Endothelial cell of umbilical vein (primary cell): ENCODE data around the gene CDC42BPG. TPM values are rescaled to one million over a fixed set of nuclear protein-coding genes. Genes with fewer than 3 reads are reported as not detected.
A peak's percentile ranks its signal among the peaks of the same experiment; 100 is the strongest.

Experiments used
- BruUV-seq: library from RNA; stranded (reverse); fragments of 400-500 nt; replicated peaks from 2 replicates; lab custom pipeline; 2021; lab: Mats Ljungman, UMichigan
- CTCF ChIA-PET: fragments of 300-600, 350-600 bp; sonication (Branson Sonifier 250); formaldehyde crosslinking; loops from one replicate; lab custom pipeline; 2021; ENCODE audit warnings: antibody characterized with exemption, inconsistent platforms; lab: Charles Lee
- POLR2A ChIA-PET: fragments of 300-600, 350-600 bp; sonication (Branson Sonifier 250); formaldehyde crosslinking; loops from one replicate; lab custom pipeline; 2021; ENCODE audit warnings: antibody characterized with exemption, inconsistent platforms; lab: Charles Lee
- DNase-seq: peaks from one replicate; pipeline ENCODE4 v3.0.0-alpha.2; 2011; ENCODE audit warnings: low read depth, low spot score
- FAIRE-seq: peaks from 2 replicates; lab custom pipeline; 2011; peaks lifted over from hg19 to GRCh38; lab: Jason Lieb, UNC
- H2AFZ ChIP-seq: 2 replicates; pipeline ENCODE4 v1.6.0; 2012; ENCODE audit warnings: low read depth, low read length, control low read depth, inconsistent platforms
- H3K27ac ChIP-seq: 2 replicates; pipeline ENCODE4 v1.5.1; 2011; ENCODE audit warnings: low read depth, mild to moderate bottlenecking, control low read depth, low read length, moderate library complexity; ENCODE audit not compliant: insufficient read depth
- H3K27me3 ChIP-seq, 2 experiments: 2 replicates each; pipeline versions ENCODE4 v1.6.0 to v1.6.1; 2011; ENCODE audit warnings: low read length in 2 of 2, mixed read lengths in 1 of 2; ENCODE audit not compliant: control insufficient read depth in 2 of 2, insufficient read depth in 2 of 2
- H3K36me3 ChIP-seq, 2 experiments: 2 replicates in 1 of 2; 3 replicates in 1 of 2; pipeline ENCODE4 v1.5.1; 2011; ENCODE audit warnings: low read length in 2 of 2, mild to moderate bottlenecking in 1 of 2, moderate library complexity in 1 of 2; ENCODE audit not compliant: control insufficient read depth in 2 of 2, insufficient read depth in 2 of 2; ENCODE audit errors: extremely low read depth in 1 of 2
- H3K4me1 ChIP-seq: 3 replicates; pipeline ENCODE4 v1.5.1; 2011; ENCODE audit warnings: mild to moderate bottlenecking, low read length; ENCODE audit not compliant: control insufficient read depth, insufficient read depth; ENCODE audit errors: extremely low read depth
- H3K4me2 ChIP-seq: 2 replicates; pipeline ENCODE4 v1.6.1; 2011; ENCODE audit warnings: low read length, control low read depth, mixed read lengths; ENCODE audit not compliant: insufficient read depth
- H3K4me3 ChIP-seq, 3 experiments: fragments of 200-600 bp in 1 of 3; sonication (generic), shearing (Covaris generic) in 1 of 3; replicated peaks in 1 of 3; 2 replicates each; pipeline ENCODE4 v1.5.1; 2011 to 2016; ENCODE audit warnings: control low read depth in 3 of 3, low read length in 3 of 3, mild to moderate bottlenecking in 2 of 3, inconsistent platforms in 1 of 3, low read depth in 1 of 3, moderate library complexity in 1 of 3; ENCODE audit not compliant: insufficient read depth in 1 of 3
- H3K79me2 ChIP-seq: 2 replicates; pipeline ENCODE4 v1.6.0; 2012; ENCODE audit warnings: low read length, inconsistent platforms; ENCODE audit not compliant: control insufficient read depth, insufficient read depth
- H3K9ac ChIP-seq: replicated peaks from 2 replicates; pipeline ENCODE3; 2011; ENCODE audit warnings: low read length, control low read depth; ENCODE audit not compliant: insufficient read depth; ENCODE audit errors: extremely low read depth
- H3K9me1 ChIP-seq: replicated peaks from 3 replicates; pipeline ENCODE4 v1.6.0; 2011; ENCODE audit warnings: mild to moderate bottlenecking, low read length; ENCODE audit not compliant: control insufficient read depth, insufficient read depth; ENCODE audit errors: extremely low read depth
- H3K9me3 ChIP-seq: replicated peaks from 2 replicates; pipeline ENCODE4 v1.5.1; 2012; ENCODE audit warnings: low read length, inconsistent platforms; ENCODE audit not compliant: control insufficient read depth, insufficient read depth
- H4K20me1 ChIP-seq: replicated peaks from 2 replicates; pipeline ENCODE3; 2011; ENCODE audit warnings: mild to moderate bottlenecking, low read length; ENCODE audit not compliant: control insufficient read depth, insufficient read depth; ENCODE audit errors: extremely low read depth
- CTCF ChIP-seq, 2 donors: IDR thresholded peaks; 1 replicate in 1 of 2; 2 replicates in 1 of 2; pipeline ENCODE4 v1.5.1; 2011; ENCODE audit warnings: low read length in 2 of 2, mild to moderate bottlenecking in 2 of 2, moderate library complexity in 2 of 2, control low read depth in 1 of 2, inconsistent platforms in 1 of 2, low read depth in 1 of 2; ENCODE audit not compliant: insufficient read depth in 1 of 2; ENCODE audit errors: extremely low read depth in 1 of 2
- EZH2 ChIP-seq: IDR thresholded peaks from 2 replicates; pipeline ENCODE4 v1.6.1; 2012; ENCODE audit warnings: borderline replicate concordance, low read depth, mild to moderate bottlenecking, moderate library complexity, low read length, inconsistent platforms; ENCODE audit not compliant: severe bottlenecking
- FOS ChIP-seq: IDR thresholded peaks from 2 replicates; pipeline ENCODE4 v1.6.1; 2011; ENCODE audit warnings: mild to moderate bottlenecking, low read length, moderate library complexity, borderline replicate concordance; ENCODE audit not compliant: insufficient read depth
- GATA2 ChIP-seq: IDR thresholded peaks from 2 replicates; pipeline ENCODE4 v1.7.0; 2011; ENCODE audit warnings: low read depth, mild to moderate bottlenecking, moderate library complexity, mixed read lengths, low read length; ENCODE audit not compliant: insufficient read length, insufficient read depth
- JUN ChIP-seq: IDR thresholded peaks from 2 replicates; pipeline ENCODE4 v1.6.1; 2011; ENCODE audit warnings: borderline replicate concordance, low read depth; ENCODE audit not compliant: insufficient read length, insufficient read depth
- MAX ChIP-seq: IDR thresholded peaks from 2 replicates; pipeline ENCODE4 v1.6.1; 2011; ENCODE audit not compliant: insufficient read depth, insufficient read length
- MYC ChIP-seq: IDR thresholded peaks from one replicate; pipeline ENCODE4 v1.6.1; 2011; ENCODE audit warnings: mild to moderate bottlenecking, low read depth, low read length
- POLR2A ChIP-seq: IDR thresholded peaks from 2 replicates; pipeline ENCODE4 v1.6.1; 2012; ENCODE audit warnings: low read depth, mild to moderate bottlenecking, control low read depth, low read length
- POLR2AphosphoS5 ChIP-seq: IDR thresholded peaks from 2 replicates; pipeline ENCODE4 v1.6.1; 2012; ENCODE audit warnings: low read depth, mild to moderate bottlenecking, control low read depth, low read length, moderate library complexity; ENCODE audit not compliant: insufficient read depth
- dilution Hi-C: fragments of 300-500 bp; cut with MboI; formaldehyde crosslinking; loops from one replicate; pipeline ENCODE4 v1.15.0; 2019; ENCODE audit warnings: low sequenced_read_pairs; ENCODE audit not compliant: extremely low pct_ligation_motif_present
- intact Hi-C: fragments of 100-400 bp; cut with micrococcal nuclease; formaldehyde crosslinking; loops from one replicate; pipeline ENCODE4 v1.10.0; 2022
- polyA plus RNA-seq, 4 experiments: library from polyadenylated mRNA; depleted of rRNA in 3 of 4; stranded (reverse) in 3 of 4; unstranded in 1 of 4; fragments of >200 nt; gene quantifications; 2 replicates each; pipeline versions ENCODE4 v1.2.1 to v1.2.3, GENCODE V29; 2011 to 2012; ENCODE audit warnings: missing spikeins in 1 of 4
- total RNA-seq: library from RNA; stranded (reverse); gene quantifications from 2 replicates; pipeline ENCODE4 v1.2.3, GENCODE V29; 2021

Gene CDC42BPG
- total and polyA plus RNA-seq, 2 donors (not counting 3 experiments of a cell fraction or from before 2014, with no cell fraction given): 0.19 to 0.42 TPM

GRCh38 chr11:64857485-64857884 is 13.0 kb upstream of the CDC42BPG start:
- no TSS peak for BruUV-seq
- H4K20me1 ChIP-seq: no peaks in the 10 kb centered on the region
- ChIA-PET CTCF (interaction anchor here (0.7 to 9.1 kb wide), 7 partner anchors 8 to 36 kb away, joined by 3 to 101 read pairs (median 17); partner anchors contain the start of gene EHD1), POLR2A (interaction anchor here (1.7 to 2.0 kb wide), 2 partner anchors 12 to 22 kb away, joined by 4 to 8 read pairs; no protein-coding TSS in a partner anchor)
- H3K9ac ChIP-seq: no peak overlapping the region
- no peak overlapping the region for H3K4me2 ChIP-seq
- TF ChIP-seq MAX (no peak), POLR2A (no peak), CTCF (IDR thresholded peaks at IDR 0.05; ENCODE audit: extremely low read depth in 1 of 2, insufficient read depth in 1 of 2, low read depth in 1 of 2, low read length in 2 of 2) (no peak), JUN (no peak), MYC (no peak), POLR2AphosphoS5 (no peak), FOS (no peak), GATA2 (no peak), EZH2 (no peak)
- intact Hi-C loops: no loop called here
- H3K4me3 ChIP-seq: no peak overlapping the region
- no peak for FAIRE-seq
- no peak overlapping the region for H2AFZ ChIP-seq
- peaks cover 0 to 19% of the 10 kb centered on the region in 2 experiments for H3K36me3 ChIP-seq
- dilution Hi-C loops: no loop called here
- no peaks in the 10 kb centered on the region for H3K27me3 ChIP-seq
- peaks cover 39% of the 10 kb centered on the region for H3K4me1 ChIP-seq
- H3K27ac ChIP-seq: peak overlapping the region; percentile 74
- H3K79me2 ChIP-seq: peaks cover 42% of the 10 kb centered on the region
- H3K9me3 ChIP-seq: no peaks in the 10 kb centered on the region
- H3K9me1 ChIP-seq: no peaks in the 10 kb centered on the region
- no peak for DNase-seq
